Lower leg skin (tissue), 4 donors: Measurements from ENCODE around the gene ENDOV. TPM values are rescaled to one million over a fixed set of nuclear protein-coding genes. Genes with fewer than 3 reads are reported as not detected.

Experiments used
- DNase-seq, 2 donors: peaks; one replicate each; pipeline ENCODE4 v3.0.0-alpha.2; 2019; ENCODE audit warnings: low spot score in 2 of 2
- H3K4me3 ChIP-seq: fragments of 200-600 bp; sonication (generic); 2 replicates; pipeline ENCODE4 v1.5.1; 2017; ENCODE audit warnings: mild to moderate bottlenecking, low read depth; ENCODE audit not compliant: poor library complexity, severe bottlenecking
- POLR2A ChIP-seq, 2 donors: fragments of 450-650 bp; IDR thresholded peaks; one replicate each; pipeline ENCODE4 v1.6.1; 2016 to 2017; ENCODE audit warnings: antibody characterized with exemption in 2 of 2, mild to moderate bottlenecking in 1 of 2, moderate library complexity in 1 of 2
- WGBS, 2 donors: methylation state at CpG; one replicate each; pipeline ENCODE4 v1.1.5; 2018; 5-methylcytosine and 5-hydroxymethylcytosine counted together
- intact Hi-C: fragments of 100-400 bp; cut with DNase I; formaldehyde crosslinking; loops from one replicate; pipeline ENCODE4 v1.15.0; 2023; ENCODE audit warnings: low total_unique reads
- total RNA-seq, 4 donors: library from RNA; depleted of rRNA; stranded (reverse); fragments of >200 nt; gene quantifications; one replicate each; pipeline ENCODE4 v1.1.0, GENCODE V29; 2016
- TF ChIP-seq, protein P1 (sequence below), 3 donors: fragments of 450-650 bp; IDR thresholded peaks; one replicate each; pipeline ENCODE4 v1.5.1; 2016; ENCODE audit warnings: antibody characterized with exemption in 3 of 3, mild to moderate bottlenecking in 3 of 3, moderate library complexity in 2 of 3

ENDOV gene
- total RNA-seq, 4 donors from 2014 or later, result 13.7 to 26.8 (median 21.3) TPM

- intact Hi-C loops, result no loop called here
- TF ChIP-seq, protein P1, sequence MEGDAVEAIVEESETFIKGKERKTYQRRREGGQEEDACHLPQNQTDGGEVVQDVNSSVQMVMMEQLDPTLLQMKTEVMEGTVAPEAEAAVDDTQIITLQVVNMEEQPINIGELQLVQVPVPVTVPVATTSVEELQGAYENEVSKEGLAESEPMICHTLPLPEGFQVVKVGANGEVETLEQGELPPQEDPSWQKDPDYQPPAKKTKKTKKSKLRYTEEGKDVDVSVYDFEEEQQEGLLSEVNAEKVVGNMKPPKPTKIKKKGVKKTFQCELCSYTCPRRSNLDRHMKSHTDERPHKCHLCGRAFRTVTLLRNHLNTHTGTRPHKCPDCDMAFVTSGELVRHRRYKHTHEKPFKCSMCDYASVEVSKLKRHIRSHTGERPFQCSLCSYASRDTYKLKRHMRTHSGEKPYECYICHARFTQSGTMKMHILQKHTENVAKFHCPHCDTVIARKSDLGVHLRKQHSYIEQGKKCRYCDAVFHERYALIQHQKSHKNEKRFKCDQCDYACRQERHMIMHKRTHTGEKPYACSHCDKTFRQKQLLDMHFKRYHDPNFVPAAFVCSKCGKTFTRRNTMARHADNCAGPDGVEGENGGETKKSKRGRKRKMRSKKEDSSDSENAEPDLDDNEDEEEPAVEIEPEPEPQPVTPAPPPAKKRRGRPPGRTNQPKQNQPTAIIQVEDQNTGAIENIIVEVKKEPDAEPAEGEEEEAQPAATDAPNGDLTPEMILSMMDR (IDR thresholded peaks at IDR 0.05), result no peak
- no peak overlapping the region for H3K4me3 ChIP-seq
- DNase-seq, result no peak
- 93 to 95% methylated on average over 11 of the region's 11 CpGs for WGBS, 2 donors
These were observed 3.6 kb downstream of the ENDOV start for GRCh38 chr17:80418589-80418988.

DNA sequence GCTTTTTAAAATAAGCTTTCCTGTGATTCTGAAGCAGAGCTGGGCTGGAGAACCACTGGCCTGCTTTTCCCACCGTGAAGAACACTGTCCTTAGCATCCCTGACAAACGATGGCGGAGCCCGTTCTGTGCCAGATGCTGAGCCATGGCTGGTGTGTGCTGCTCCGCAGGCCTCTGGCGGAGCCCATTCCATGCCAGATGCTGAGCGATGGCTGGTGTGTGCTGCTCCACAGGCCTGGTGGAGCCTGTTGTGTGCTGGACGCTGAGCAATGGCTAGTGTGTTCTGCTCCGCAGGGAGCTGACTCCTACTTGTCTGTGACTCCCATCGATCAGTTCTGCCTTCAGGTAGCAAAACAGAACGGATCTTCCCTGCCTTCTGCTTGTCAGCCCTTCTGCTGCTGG lies 4.3 kb downstream of the ENDOV start:
- DNase-seq, result no peak
- 79 to 87% methylated on average over 11 of the region's 11 CpGs for WGBS, 2 donors

GRCh38 chr17:80421381-80422090 lies 6.6 kb downstream of the ENDOV start:
- 70 to 81% methylated on average over 14 to 19 of the region's 20 CpGs for WGBS, 2 donors
- no peak for DNase-seq
- H3K4me3 ChIP-seq, result no peak overlapping the region
- intact Hi-C loops, result no loop called here
- TF ChIP-seq POLR2A (IDR thresholded peaks at IDR 0.05), result no peak
- TF ChIP-seq, protein P1 (IDR thresholded peaks at IDR 0.05), result no peak

More for the DNA sequence above, 4.3 kb downstream of the ENDOV start:
- intact Hi-C loops, result no loop called here
- TF ChIP-seq, protein P1 (IDR thresholded peaks at IDR 0.05), result no peak
- TF ChIP-seq POLR2A (IDR thresholded peaks at IDR 0.05), result no peak
- H3K4me3 ChIP-seq, result no peak overlapping the region

DNA sequence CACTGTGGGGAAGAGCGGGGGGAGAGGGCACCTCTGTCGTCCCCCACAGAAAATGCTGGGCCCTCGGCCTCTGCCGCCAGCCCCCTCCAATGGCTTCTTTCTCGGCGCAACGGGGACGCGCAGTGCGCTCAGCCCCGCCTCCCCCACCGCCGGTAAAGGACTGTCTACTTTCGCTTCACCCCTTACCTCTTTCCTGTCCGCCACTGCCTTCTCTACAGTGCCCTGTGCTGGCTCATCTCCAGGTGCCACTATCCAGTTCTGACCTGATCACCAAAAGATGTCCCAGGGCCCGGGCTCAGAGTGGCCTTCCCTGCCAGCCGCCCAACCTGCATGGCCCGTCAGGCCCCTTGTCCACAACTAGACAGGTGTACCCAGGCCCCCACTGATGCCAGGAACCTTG lies 7.3 kb downstream of the ENDOV start:
- TF ChIP-seq, protein P1 (IDR thresholded peaks at IDR 0.05), result no peak
- TF ChIP-seq POLR2A (IDR thresholded peaks at IDR 0.05), result no peak
- DNase-seq, result no peak
- intact Hi-C loops, result no loop called here
- 84 to 88% methylated on average over 18 of the region's 18 CpGs for WGBS, 2 donors
- H3K4me3 ChIP-seq, result no peak overlapping the region

DNA sequence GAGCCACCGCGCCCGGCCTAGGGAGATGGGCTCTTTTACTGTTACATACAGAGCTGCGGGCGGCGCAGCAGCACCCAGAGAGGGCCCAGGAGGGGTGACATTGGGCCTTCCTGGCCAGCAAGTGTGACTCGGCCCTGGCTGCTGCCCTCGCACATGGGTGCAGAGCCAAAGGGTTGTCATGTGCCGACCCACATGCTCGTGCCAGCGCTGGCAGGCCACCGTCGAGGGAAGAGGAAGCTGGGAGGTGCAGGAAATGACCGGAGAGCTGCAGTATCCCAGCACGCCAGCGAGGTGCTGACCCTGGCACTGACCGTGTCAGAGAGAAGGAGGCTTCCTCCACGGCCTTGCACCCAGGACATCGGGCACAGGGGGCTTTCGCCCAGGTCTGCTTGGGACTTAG lies 8.0 kb downstream of the ENDOV start:
- TF ChIP-seq, protein P1 (IDR thresholded peaks at IDR 0.05), result no peak
- no peak for TF ChIP-seq POLR2A (IDR thresholded peaks at IDR 0.05)
- intact Hi-C loops, result no loop called here
- H3K4me3 ChIP-seq, result no peak overlapping the region
- 55 to 59% methylated on average over 16 to 20 of the region's 20 CpGs for WGBS, 2 donors
- DNase-seq, result no peak
